HEK293T (cell line): ENCODE results near the gene MARCHF7.
A peak's percentile ranks its signal among the peaks of the same experiment; 100 is the strongest.
"Not testable (repeated sequence)": the region's sequence is repeated elsewhere in the genome, so short reads cannot be mapped to it uniquely, and the experiment has no call there.

Source experiments
- CTCF ChIA-PET: fragments of 350-600 bp; formaldehyde crosslinking; extraction: SDS; loops from one replicate; lab custom pipeline; 2021; ENCODE audit warnings: antibody characterized with exemption, inconsistent platforms; lab: Yijun Ruan, JAX
- POLR2A ChIA-PET: fragments of 350-600 bp; formaldehyde crosslinking; extraction: SDS; loops from one replicate; lab custom pipeline; 2020; ENCODE audit warnings: antibody characterized with exemption, inconsistent platforms; lab: Yijun Ruan, JAX
- DNase-seq: peaks from one replicate; pipeline ENCODE4 v3.0.0; 2012; ENCODE audit warnings: mixed read lengths; ENCODE audit errors: extremely low spot score
- ARNT ChIP-seq: fragments of 450-650 bp; IDR thresholded peaks from 2 replicates; pipeline ENCODE4 v1.6.1; 2017; ENCODE audit warnings: mild to moderate bottlenecking
- BHLHE40 ChIP-seq: fragments of 450-650 bp; IDR thresholded peaks from 2 replicates; pipeline ENCODE4 v1.6.1; 2016; ENCODE audit warnings: mild to moderate bottlenecking, moderate library complexity, borderline replicate concordance
- CTBP1 ChIP-seq: fragments of 450-650 bp; IDR thresholded peaks from 2 replicates; pipeline ENCODE4 v1.6.1; 2016; ENCODE audit warnings: borderline replicate concordance
- ELF4 ChIP-seq: fragments of 450-650 bp; IDR thresholded peaks from 2 replicates; pipeline ENCODE4 v1.6.1; 2017; ENCODE audit warnings: antibody characterized with exemption
- FOXA1 ChIP-seq: fragments of 450-650 bp; IDR thresholded peaks from 2 replicates; pipeline ENCODE4 v1.6.1; 2016; ENCODE audit warnings: mild to moderate bottlenecking
- FOXK2 ChIP-seq: fragments of 450-650 bp; IDR thresholded peaks from 2 replicates; pipeline ENCODE4 v1.6.1; 2016; ENCODE audit warnings: mild to moderate bottlenecking
- FOXM1 ChIP-seq: fragments of 450-650 bp; IDR thresholded peaks from 2 replicates; pipeline ENCODE4 v1.6.1; 2017; ENCODE audit warnings: mild to moderate bottlenecking, borderline replicate concordance
- HDGF ChIP-seq: fragments of 450-650 bp; IDR thresholded peaks from 2 replicates; pipeline ENCODE4 v1.6.1; 2017; ENCODE audit warnings: antibody characterized with exemption, borderline replicate concordance
- L3MBTL2 ChIP-seq: fragments of 450-650 bp; conservative IDR thresholded peaks from 2 replicates; pipeline ENCODE4 v1.6.1; 2016; ENCODE audit warnings: mild to moderate bottlenecking
- LEF1 ChIP-seq: fragments of 450-650 bp; IDR thresholded peaks from 2 replicates; pipeline ENCODE4 v1.6.1; 2017; ENCODE audit warnings: mild to moderate bottlenecking, borderline replicate concordance
- NFRKB ChIP-seq: fragments of 450-650 bp; IDR thresholded peaks from 2 replicates; pipeline ENCODE4 v1.6.1; 2016; ENCODE audit warnings: mild to moderate bottlenecking, moderate library complexity
- PKNOX1 ChIP-seq: fragments of 450-650 bp; IDR thresholded peaks from 2 replicates; pipeline ENCODE4 v1.6.1; 2016
- SP1 ChIP-seq: fragments of 450-650 bp; IDR thresholded peaks from 2 replicates; pipeline ENCODE4 v1.6.1; 2017
- SUZ12 ChIP-seq: fragments of 450-650 bp; IDR thresholded peaks from 2 replicates; pipeline ENCODE4 v1.6.1; 2016; ENCODE audit warnings: mild to moderate bottlenecking
- TARDBP ChIP-seq: fragments of 450-650 bp; IDR thresholded peaks from 2 replicates; pipeline ENCODE4 v1.6.1; 2016
- ZNF384 ChIP-seq: fragments of 450-650 bp; IDR thresholded peaks from 2 replicates; pipeline ENCODE4 v1.6.1; 2016

MARCHF7 gene

GRCh38 chr2:159712143-159712928, at the start of gene MARCHF7:
Gene MARCHF7, plus strand, starts transcription at chr2:159712506. Its CDS starts 16,517 bp downstream, at chr2:159729023.
- POLR2A ChIA-PET: interaction anchor here (0.7 to 1.5 kb wide), 19 partner anchors 9 to 845 kb away, joined by 3 to 11 read pairs (median 3); partner anchors contain the start of gene WDSUB1
- CTCF ChIA-PET: interaction anchor here (0.6 kb wide), 3 partner anchors 57 to 240 kb away, joined by 3 to 5 read pairs (median 3); no protein-coding TSS in a partner anchor
- peak; percentile 94 for DNase-seq
- TF ChIP-seq TARDBP (no peak), ZNF384 (peak; percentile 10; the same call in 1 of the 2 replicates), ELF4 (peak; percentile 69), SP1 (peak; percentile 68; the same call in 1 of the 2 replicates), FOXM1 (peak; percentile 87), NFRKB (peak; percentile 81), HDGF (no peak), SUZ12 (no peak), LEF1 (0 out of 2 replicates have a peak, but pooled peaks have one; percentile 11), PKNOX1 (no peak), L3MBTL2 (0 out of 2 replicates have a peak, but pooled peaks have one; percentile 14), CTBP1 (no peak; the same call in 1 of the 2 replicates), FOXA1 (no peak), ARNT (no peak), FOXK2 (no peak)

- POLR2A ChIA-PET, CTCF ChIA-PET, DNase-seq: not testable (repeated sequence)
Observed at GRCh38 chr2:159667423-159667822, 44.9 kb upstream of the MARCHF7 start.

GRCh38 chr2:159671047-159671446, 41.3 kb upstream of the MARCHF7 start:
- POLR2A ChIA-PET: no interaction called here
- CTCF ChIA-PET: no interaction called here
- TF ChIP-seq ARNT: no peak
- no peak for TF ChIP-seq FOXM1
- TF ChIP-seq ZNF384: no peak
- TF ChIP-seq FOXK2: no peak
- no peak for TF ChIP-seq FOXA1
- no peak for TF ChIP-seq SP1
- TF ChIP-seq NFRKB: no peak
- TF ChIP-seq PKNOX1: no peak
- TF ChIP-seq TARDBP: no peak
- no peak for TF ChIP-seq HDGF
- TF ChIP-seq L3MBTL2: no peak
- no peak for TF ChIP-seq LEF1
- no peak for TF ChIP-seq SUZ12
- TF ChIP-seq CTBP1: no peak
- no peak for TF ChIP-seq ELF4
- no peak for TF ChIP-seq BHLHE40
- no peak for DNase-seq

GRCh38 chr2:159677654-159678053, 34.7 kb upstream of the MARCHF7 start:
- POLR2A ChIA-PET: no interaction called here
- no peak for DNase-seq
- CTCF ChIA-PET: no interaction called here
- TF ChIP-seq ARNT (no peak), FOXA1 (no peak), TARDBP (no peak), CTBP1 (no peak), LEF1 (no peak), HDGF (no peak), FOXK2 (no peak), BHLHE40 (no peak), NFRKB (no peak), L3MBTL2 (no peak), ZNF384 (no peak), PKNOX1 (no peak), FOXM1 (no peak)

- DNase-seq: no peak
- POLR2A ChIA-PET: no interaction called here
- CTCF ChIA-PET: no interaction called here
- TF ChIP-seq FOXA1: no peak
- TF ChIP-seq HDGF: no peak
Observed at GRCh38 chr2:159680692-159681091, 31.6 kb upstream of the MARCHF7 start.

- TF ChIP-seq SUZ12: no peak
- no peak for TF ChIP-seq LEF1
- TF ChIP-seq HDGF: no peak
- no peak for TF ChIP-seq BHLHE40
- no peak for TF ChIP-seq FOXM1
- TF ChIP-seq FOXA1: no peak
- TF ChIP-seq FOXK2: no peak
- no peak for TF ChIP-seq L3MBTL2
- TF ChIP-seq NFRKB: no peak
- no peak for TF ChIP-seq ARNT
- TF ChIP-seq ZNF384: no peak
- TF ChIP-seq ELF4: no peak
- TF ChIP-seq SP1: no peak
- no peak for TF ChIP-seq PKNOX1
- ChIA-PET CTCF (interaction anchor here (0.7 kb wide), 1 partner anchor 81 kb away, joined by 3 read pairs; no protein-coding TSS in a partner anchor), POLR2A (no interaction called here)
- DNase-seq: no peak
Observed at GRCh38 chr2:159683817-159684216, 28.5 kb upstream of the MARCHF7 start.
